NCI-H526 (cell line): ENCODE data around the gene ASTL.

ENCODE experiments used
- DNase-seq, 2 experiments: peaks; one replicate each; lab custom pipeline; 2025; lab: John Stamatoyannopoulos, UW

Gene ASTL

DNA sequence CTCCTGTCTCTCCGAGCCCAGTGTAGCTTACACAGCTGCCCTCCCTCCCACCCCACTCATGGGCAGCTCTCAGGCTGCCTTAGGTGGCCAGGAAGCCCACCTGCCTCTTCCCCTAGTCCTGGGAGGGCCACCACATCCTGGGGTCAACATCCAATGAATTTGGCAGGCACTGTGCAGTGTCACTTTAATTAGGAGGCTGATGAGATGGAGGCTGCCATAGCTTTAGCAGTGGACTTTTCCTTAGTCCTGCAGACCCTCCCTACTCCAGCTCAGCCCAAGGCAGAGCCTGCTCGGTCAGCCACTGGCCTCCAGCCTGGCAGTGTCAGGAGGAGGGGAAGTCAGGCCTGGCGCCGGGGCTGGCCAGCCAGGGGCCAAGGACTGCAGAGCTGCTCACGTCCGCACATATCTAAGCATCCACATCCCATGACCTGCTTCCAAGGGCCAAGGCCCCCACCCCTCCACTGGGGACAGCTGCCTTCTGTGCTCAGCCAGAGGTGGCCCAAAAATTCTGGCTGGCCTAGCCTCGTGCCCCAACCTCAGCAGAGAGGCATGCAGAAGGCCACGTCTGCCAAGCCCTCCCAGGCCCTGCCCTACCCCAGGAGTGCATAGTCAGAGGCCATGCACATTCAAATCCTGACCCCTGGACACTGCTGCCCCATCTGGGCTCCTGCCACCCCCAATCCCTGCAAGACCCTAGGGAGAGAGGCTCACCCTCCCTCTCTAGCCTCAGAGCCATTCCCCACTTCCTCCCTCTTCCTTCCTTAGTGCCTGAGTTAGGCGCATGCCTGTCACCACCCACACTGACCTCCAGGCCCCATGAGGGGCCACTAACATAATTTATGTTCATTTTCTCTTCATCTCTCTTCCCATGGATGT is 55.0 kb downstream of the ASTL start:
- no peak for DNase-seq

DNA sequence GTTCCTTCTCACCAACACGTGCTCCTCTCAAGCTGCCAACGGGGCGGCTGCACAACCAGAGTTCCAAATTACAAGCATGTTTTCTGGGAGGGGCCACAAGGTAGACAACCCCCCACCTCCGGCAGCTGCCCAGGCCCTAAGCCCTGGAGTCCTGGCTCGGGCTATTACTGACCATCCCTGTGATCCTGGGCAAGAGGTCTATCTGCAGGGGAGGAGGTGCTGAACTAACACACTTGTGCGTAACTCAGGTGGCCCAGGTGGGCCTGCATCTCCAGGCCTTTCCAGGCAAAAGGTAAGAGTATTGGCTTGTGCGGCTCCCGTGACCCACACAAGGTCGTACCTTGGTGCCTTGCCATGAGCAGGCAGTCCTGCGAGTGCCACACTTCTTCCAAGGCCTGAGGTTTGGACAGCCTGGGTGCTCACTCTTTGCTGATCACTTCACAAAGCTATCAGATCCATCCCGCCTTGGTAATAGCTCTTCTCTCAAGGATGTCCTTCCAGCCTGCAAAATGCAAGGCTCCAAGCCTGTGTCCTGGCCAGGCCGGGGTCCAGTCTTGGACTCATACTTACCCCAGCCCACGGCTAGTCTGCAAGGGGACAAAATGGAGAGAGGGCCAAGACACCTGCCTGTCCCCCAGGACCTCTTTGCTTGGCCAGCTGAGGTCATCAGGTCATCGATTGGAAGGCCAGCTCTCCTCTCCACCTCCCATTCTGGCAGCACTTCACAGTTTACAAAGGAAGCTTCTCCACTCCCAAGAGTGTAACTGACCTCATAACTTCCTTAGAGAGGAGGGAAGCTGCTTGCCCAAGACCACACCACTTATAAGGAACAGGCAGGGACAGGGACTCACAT is 55.9 kb downstream of the ASTL start:
- no peak for DNase-seq

DNA sequence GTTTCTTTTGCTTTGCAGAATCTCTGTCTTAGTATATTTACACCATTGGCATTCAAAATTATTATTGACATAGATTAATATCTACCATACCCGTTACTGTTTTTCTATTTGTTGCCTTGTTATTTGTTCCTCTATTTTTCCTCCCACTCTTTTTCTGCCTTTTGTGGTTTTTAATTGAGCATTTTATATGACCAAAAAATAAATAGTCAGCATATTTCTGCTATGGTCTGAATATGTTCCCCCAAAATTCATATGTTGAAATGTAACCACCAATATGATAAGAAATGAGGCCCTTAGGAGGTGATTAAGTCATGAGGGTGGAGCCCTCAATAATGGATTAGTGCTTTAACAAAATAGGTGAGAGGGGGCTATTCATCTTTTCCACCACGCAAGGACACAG is 57.3 kb downstream of the ASTL start:
- DNase-seq, result no peak

DNA sequence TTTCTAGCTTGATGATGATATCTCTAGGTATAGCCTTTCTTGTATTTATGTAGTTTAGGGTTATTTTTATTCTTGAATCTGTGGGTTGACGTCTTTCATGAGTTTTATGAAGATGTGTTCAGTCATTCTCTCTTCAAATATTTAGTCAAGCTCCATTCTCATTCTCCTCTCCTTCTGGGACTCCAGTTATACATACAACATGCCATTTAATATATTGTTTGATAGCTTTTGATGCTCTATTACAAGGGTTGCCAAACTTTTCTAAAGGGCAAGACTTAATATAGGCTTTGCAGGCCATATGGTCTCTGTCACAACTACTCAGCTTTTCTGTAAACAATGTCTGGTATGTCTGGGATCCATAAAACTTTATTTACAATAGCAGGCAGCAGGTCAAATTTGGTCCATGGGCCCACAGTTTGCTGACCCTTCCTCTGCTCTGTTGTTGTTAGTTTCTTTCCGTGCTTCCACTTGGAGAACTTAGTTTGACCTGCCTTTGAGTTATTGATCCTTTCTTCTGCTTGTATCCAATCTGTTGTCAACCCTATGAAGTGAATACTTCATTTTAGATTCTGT is 63.0 kb downstream of the ASTL start:
- no peak for DNase-seq

DNA sequence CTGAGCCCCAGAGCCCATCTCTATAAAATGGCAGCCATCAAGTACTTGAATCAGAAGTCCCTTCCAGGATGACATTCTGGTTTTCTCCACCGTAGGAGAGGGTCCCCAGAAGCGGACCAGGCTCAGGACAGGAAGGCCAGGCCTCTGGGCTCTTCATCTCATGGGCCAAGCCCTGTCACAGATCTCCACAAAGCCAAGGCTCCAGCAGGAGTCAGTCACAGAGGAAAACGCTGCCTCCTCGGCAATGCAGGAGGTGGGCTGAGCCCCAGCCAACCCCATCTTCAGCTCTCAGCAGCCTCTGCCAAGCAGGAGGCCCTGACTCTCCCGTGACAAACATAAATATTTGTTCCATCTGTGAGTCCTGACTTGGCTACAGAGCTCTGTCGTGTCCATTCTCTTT is 64.1 kb downstream of the ASTL start:
- DNase-seq, result no peak

DNA sequence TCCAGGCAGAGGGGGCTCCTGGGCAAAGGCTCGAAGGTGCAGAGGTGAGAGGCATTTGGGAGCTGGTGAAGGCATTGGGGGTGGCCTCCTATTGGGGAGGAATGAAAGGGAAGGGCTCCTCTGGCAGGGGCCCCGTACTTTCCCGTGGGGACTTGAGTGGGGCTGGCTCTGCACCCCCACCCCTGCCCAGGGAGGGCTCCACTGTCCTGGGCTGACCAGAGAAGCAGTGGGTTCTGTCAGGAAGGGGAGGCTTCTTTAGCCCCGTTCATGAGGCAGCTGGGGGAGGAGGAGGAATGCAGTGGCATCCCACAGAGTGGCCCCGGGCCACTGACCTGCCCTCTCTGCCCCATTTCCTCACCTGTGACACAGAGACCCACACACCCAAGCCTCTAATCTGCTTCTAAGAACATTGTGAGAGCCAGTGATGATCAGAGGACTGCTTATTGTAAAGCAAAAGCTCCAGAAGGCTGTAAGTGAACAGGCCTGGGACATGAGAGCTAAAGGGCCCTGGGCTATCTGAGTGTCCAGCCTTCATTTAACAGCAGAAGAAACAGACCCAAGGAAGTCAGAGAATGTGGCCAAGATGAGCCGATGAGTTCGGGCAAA is 65.0 kb downstream of the ASTL start:
- DNase-seq, result no peak
